ENCODE measurements around the gene ZNF318.
"Not testable (repeated sequence)": the region's sequence is repeated elsewhere in the genome, so short reads cannot be mapped to it uniquely, and the experiment has no call there.

The ZNF318 gene

GRCh38 chr6:43395776-43396175, 26.3 kb upstream of the ZNF318 start:
- DNase-seq (ENCODE audit: low spot score), result no peak
- TF ChIP-seq CTCF (IDR thresholded peaks at IDR 0.05; ENCODE audit: borderline replicate concordance, control extremely low read depth, extremely low read depth, insufficient read depth, missing control alignments), result no peak
- in situ Hi-C loops (cut with MboI; ENCODE audit: low sequenced_read_pairs, unreplicated experiment), result loop anchor here (10.0 kb wide), 1 partner anchor 109 kb away; no protein-coding TSS in a partner anchor

DNA sequence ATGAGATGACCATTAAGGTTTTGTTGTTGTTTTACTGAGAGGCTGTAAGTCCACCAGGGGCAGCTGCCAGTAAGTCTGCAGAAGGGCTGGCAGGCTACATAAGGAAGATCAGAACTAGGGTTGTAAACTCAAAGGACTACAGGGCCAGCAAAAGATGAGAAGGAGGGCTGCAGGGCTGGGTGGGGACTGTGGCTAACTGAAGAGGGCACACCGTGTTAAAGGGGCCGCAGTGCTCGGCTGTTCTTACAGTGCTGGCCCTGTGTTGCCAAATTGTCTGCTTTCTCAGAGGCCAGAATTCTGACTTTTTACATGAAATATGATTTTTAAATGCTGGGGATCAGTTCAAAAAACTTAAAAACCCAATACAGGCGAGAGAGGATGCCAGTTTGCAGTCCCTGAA, 25.5 kb upstream of the ZNF318 start:
- no peak for DNase-seq (ENCODE audit: low spot score)
- TF ChIP-seq CTCF (IDR thresholded peaks at IDR 0.05; ENCODE audit: borderline replicate concordance, control extremely low read depth, extremely low read depth, insufficient read depth, missing control alignments), result no peak
- in situ Hi-C loops (cut with MboI; ENCODE audit: low sequenced_read_pairs, unreplicated experiment), result loop anchor here (10.0 kb wide), 1 partner anchor 110 kb away; no protein-coding TSS in a partner anchor

- DNase-seq (ENCODE audit: low spot score), result no peak
- in situ Hi-C loops (cut with MboI; ENCODE audit: low sequenced_read_pairs, unreplicated experiment), result loop anchor here (10.0 kb wide), 1 partner anchor 111 kb away; no protein-coding TSS in a partner anchor
- TF ChIP-seq CTCF (IDR thresholded peaks at IDR 0.05; ENCODE audit: borderline replicate concordance, control extremely low read depth, extremely low read depth, insufficient read depth, missing control alignments), result no peak
Observed at GRCh38 chr6:43393602-43394001, 24.2 kb upstream of the ZNF318 start.

GRCh38 chr6:43393133-43393532, 23.7 kb upstream of the ZNF318 start:
- in situ Hi-C loops (cut with MboI; ENCODE audit: low sequenced_read_pairs, unreplicated experiment), result loop anchor here (10.0 kb wide), 1 partner anchor 112 kb away; no protein-coding TSS in a partner anchor

DNA sequence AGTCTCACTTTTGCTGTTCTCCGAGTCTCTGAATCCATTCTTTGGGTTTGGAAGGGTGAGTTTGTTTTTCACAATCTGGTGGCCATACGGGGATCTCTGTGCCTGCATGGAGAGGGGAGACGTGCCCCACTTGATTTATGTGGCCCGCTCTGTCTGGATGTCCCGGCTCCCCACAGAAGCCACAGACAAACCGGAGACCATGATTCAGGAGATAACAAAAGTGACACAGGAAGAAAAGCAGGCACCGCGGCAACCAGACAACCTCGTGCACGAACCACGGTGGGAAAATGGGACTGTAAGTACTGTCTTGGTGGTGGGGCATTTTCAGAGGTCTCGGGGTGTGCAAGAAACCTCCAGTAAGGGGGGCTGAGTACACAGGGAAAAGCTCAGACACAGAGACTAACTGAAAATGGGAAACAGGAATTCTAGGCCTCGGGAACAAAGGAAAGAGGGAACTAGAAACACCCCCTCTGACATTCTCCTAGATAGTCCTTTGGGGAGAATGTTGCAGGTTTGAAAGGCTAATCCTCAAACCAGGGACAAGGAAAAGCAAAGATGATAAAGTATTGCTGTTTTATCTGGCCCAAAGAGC, 22.1 kb upstream of the ZNF318 start:
- no peak for DNase-seq (ENCODE audit: low spot score)
- in situ Hi-C loops (cut with MboI; ENCODE audit: low sequenced_read_pairs, unreplicated experiment), result loop anchor here (10.0 kb wide), 1 partner anchor 113 kb away; no protein-coding TSS in a partner anchor
- TF ChIP-seq CTCF (IDR thresholded peaks at IDR 0.05; ENCODE audit: borderline replicate concordance, control extremely low read depth, extremely low read depth, insufficient read depth, missing control alignments), result no peak

More at GRCh38 chr6:43393133-43393532, 23.7 kb upstream of the ZNF318 start:
- DNase-seq (ENCODE audit: low spot score), result not testable (repeated sequence)

DNA sequence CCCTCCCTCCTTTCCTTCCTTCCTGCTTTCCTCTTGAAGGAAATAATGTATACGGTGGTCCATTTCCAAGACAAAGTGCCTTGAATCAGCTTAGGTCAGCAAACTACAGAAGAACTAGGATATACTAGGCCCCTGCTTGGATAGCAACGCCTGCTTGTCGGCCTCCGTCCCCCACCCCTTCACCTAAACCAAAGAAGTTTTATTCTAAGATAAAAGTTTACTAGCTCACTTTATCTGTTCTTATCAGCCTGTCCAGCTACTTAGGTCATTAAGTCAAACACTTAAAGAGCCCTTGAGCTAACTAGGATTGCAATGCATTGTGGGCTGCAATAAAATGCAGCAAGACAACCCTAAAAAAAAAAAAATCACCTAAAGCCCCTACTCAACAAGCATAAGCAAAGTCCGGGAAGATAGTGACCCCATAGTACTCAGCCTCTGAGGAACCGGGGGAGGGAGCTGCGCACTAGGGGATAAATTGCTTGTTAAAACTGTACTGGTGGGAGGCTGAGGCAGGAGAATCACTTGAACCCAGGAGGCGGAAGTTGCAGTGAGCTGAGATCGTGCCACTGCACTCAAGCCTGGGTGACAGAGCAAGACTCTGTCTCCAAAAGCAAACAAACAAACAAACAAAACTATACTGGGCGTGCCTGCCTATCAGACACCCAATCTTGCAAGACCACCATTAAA, 21.4 kb upstream of the ZNF318 start:
- not testable (repeated sequence) for DNase-seq (ENCODE audit: low spot score)
- in situ Hi-C loops (cut with MboI; ENCODE audit: low sequenced_read_pairs, unreplicated experiment), result loop anchor here (10.0 kb wide), 1 partner anchor 114 kb away; no protein-coding TSS in a partner anchor

- TF ChIP-seq CTCF (IDR thresholded peaks at IDR 0.05; ENCODE audit: borderline replicate concordance, control extremely low read depth, extremely low read depth, insufficient read depth, missing control alignments), result no peak
- no peak for DNase-seq (ENCODE audit: low spot score)
- in situ Hi-C loops (cut with MboI; ENCODE audit: low sequenced_read_pairs, unreplicated experiment), result loop anchor here (10.0 kb wide), 1 partner anchor 115 kb away; no protein-coding TSS in a partner anchor
Observed at GRCh38 chr6:43389730-43390295, 20.4 kb upstream of the ZNF318 start.
